SK-N-MC (cell line): Measurements from ENCODE around the gene EIF4B.
"Not testable (repeated sequence)": the region's sequence is repeated elsewhere in the genome, so short reads cannot be mapped to it uniquely, and the experiment has no call there.

Experiments
- EZH2 ChIP-seq: fragments of 200-600 bp; sonication (generic); IDR thresholded peaks from one replicate; pipeline ENCODE4 v1.6.1; 2017; ENCODE audit warnings: antibody characterized with exemption
- POLR2AphosphoS5 ChIP-seq: IDR thresholded peaks from 2 replicates; pipeline ENCODE4 v1.6.1; 2012; ENCODE audit warnings: mild to moderate bottlenecking, low read depth, low read length, borderline replicate concordance

DNA sequence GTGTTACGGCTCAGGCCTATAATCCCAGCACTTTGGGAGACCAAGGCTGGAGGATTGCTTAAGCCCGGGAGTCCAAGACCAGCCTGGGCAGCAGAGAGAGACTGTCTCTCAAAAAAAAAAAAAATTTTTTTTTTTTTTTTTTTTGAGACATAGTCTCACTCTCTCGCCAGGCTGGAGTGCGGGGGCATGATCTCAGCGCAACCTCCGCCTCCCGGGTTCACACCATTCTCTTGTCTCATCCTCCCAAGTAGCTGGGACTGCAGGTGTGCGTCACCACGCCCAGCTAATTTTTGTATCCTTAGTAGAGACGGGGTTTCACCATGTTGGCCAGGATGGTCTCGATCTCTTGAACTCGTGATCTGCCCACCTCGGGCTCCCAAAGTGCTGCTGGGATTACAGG is 20.8 kb downstream of the EIF4B start:
- TF ChIP-seq POLR2AphosphoS5, EZH2: not testable (repeated sequence)
